GM12801 (cell line): Measurements from ENCODE around the gene FAM20C.

Source experiments
- CTCF ChIP-seq: IDR thresholded peaks from one replicate; pipeline ENCODE4 v1.5.1; 2011; ENCODE audit warnings: control low read depth; ENCODE audit not compliant: insufficient read length; ENCODE audit errors: extremely low read depth

FAM20C gene

GRCh38 chr7:155469-155900 lies 36.9 kb upstream of the FAM20C start:
- TF ChIP-seq CTCF, result no peak

GRCh38 chr7:156111-157007 lies 36.0 kb upstream of the FAM20C start:
- TF ChIP-seq CTCF, result no peak

GRCh38 chr7:157008-157310 lies 35.4 kb upstream of the FAM20C start:
- no peak for TF ChIP-seq CTCF

GRCh38 chr7:157771-158625 lies 34.4 kb upstream of the FAM20C start:
- no peak for TF ChIP-seq CTCF

GRCh38 chr7:158771-159170 lies 33.6 kb upstream of the FAM20C start:
- TF ChIP-seq CTCF, result no peak

- no peak for TF ChIP-seq CTCF
Measured at GRCh38 chr7:159370-160270, 32.8 kb upstream of the FAM20C start.
